ENCODE results near the gene DCLRE1B.

DCLRE1B gene

DNA sequence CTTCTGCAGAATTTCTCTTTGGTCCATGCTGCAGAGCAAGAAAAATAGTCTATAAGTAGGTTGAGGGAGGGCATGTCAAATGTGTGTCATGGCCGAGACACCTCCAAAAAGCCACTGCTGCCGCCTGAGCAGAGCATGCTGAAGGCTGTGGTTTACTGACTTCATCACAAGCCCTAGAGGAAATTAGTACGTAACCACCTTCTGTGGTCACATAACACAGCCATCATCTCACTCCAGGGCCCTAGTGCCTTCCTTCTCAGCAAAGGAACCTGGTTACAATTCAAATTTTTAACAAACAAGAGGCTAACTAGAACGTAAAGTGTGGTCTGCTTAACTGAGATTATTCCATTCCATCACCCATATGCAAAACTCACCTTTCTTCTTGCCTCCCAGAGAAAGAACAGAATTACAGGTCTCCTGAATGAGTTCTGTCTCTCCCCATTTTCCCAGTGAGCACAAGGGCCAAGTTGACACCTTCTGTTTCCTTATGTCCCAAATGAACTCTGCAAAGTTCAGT, 33.5 kb upstream of the DCLRE1B start, which contains the start of gene PTPN22:
PTPN22 (minus strand) TSS at position 116 of the 517 bp plus-strand sequence.
- Histone ChIP-seq H3K27ac (ENCODE audit: low read length) (no peak within 1 kb of the TSS), H3K4me3 (ENCODE audit: low read length) (no peak within 1 kb of the TSS), H3K9ac (ENCODE audit: low read length) (no peak within 1 kb of the TSS), H3K9me3 (ENCODE audit: control insufficient read depth, low read depth, low read length) (no peaks in the 10 kb centered on the region), H3K36me3 (ENCODE audit: control insufficient read depth, low read depth, low read length) (no peaks in the 10 kb centered on the region), H3K4me1 (ENCODE audit: control insufficient read depth, low read depth, low read length) (no peaks in the 10 kb centered on the region), H3K27me3 (ENCODE audit: control insufficient read depth, insufficient read depth, low read length) (no peaks in the 10 kb centered on the region)

GRCh38 chr1:113872219-113872935, 32.7 kb upstream of the DCLRE1B start:
- Histone ChIP-seq H3K9me3 (ENCODE audit: control insufficient read depth, low read depth, low read length) (no peaks in the 10 kb centered on the region), H3K36me3 (ENCODE audit: control insufficient read depth, low read depth, low read length) (no peaks in the 10 kb centered on the region), H3K4me3 (ENCODE audit: low read length) (no peak overlapping the region), H3K27ac (ENCODE audit: low read length) (no peak overlapping the region), H3K9ac (ENCODE audit: low read length) (no peak overlapping the region), H3K27me3 (ENCODE audit: control insufficient read depth, insufficient read depth, low read length) (no peaks in the 10 kb centered on the region), H3K4me1 (ENCODE audit: control insufficient read depth, low read depth, low read length) (no peaks in the 10 kb centered on the region)

DNA sequence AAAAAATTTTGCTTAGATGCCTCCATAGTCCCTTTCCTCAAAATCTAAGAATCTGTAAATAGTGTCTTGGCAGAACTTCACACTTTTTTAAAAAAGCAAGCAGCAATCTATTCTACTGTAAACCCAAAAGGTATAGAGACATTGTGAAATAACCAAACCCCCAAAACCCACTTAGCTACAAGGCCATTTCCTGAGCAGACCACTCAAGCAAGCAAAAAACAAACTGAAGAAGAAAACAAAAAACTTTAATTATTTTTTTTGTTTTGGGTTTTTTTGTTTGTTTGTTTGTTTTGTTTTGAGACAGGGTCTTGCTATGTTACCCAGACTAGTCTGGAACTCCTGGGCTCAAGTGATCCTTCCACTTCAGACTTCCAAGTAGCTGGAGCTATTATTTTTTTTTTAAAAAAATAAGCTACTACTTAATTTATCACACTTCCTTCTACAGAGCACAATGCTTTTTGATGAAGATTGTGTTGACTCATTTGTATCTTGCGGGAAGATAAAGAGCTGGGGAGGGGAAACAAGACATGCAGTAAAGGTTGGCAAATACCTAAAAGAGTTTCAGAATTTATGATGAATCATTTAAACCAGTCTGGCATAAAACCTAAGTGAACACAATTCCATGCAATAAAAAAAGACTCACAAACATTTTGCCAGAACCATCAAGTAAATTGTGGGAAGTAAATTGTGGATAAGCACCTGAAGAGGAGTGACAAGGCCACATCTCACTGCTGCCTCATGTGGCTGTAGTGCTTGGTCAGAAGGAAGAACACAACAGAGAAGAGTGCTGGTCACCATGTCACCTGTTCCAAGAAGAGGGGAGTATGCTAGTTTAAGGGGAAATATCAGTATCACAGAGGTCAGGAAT, 30.9 kb upstream of the DCLRE1B start:
- Histone ChIP-seq H3K9me3 (ENCODE audit: control insufficient read depth, low read depth, low read length) (no peaks in the 10 kb centered on the region), H3K27ac (ENCODE audit: low read length) (no peak overlapping the region), H3K9ac (ENCODE audit: low read length) (no peak overlapping the region), H3K4me3 (ENCODE audit: low read length) (no peak overlapping the region), H3K27me3 (ENCODE audit: control insufficient read depth, insufficient read depth, low read length) (no peaks in the 10 kb centered on the region), H3K36me3 (ENCODE audit: control insufficient read depth, low read depth, low read length) (no peaks in the 10 kb centered on the region), H3K4me1 (ENCODE audit: control insufficient read depth, low read depth, low read length) (no peaks in the 10 kb centered on the region)

- peaks cover 2% of the 10 kb centered on the region for H3K4me1 ChIP-seq (ENCODE audit: control insufficient read depth, low read depth, low read length)
These were observed 29.4 kb upstream of the DCLRE1B start for GRCh38 chr1:113875714-113876113.

DNA sequence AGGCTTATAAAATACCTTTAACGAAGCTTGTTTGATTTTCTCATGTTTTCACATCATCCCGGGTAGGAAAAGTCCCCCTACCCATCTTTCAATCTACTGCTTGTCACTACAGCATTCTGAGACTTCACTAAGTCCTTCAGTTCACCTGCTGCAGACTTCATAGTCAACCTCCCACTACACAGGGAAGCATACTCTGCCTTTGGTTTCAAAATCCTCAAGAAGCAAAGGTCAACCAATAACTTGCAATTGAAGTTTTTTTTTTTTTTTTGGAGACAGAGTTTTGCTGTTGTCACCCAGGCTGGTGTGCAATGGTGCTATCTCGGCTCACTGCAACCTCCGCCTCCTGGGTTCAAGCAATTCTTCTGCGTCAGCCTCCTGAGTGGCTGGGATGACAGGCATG, 28.9 kb upstream of the DCLRE1B start:
- H3K27me3 ChIP-seq (ENCODE audit: control insufficient read depth, insufficient read depth, low read length), result no peaks in the 10 kb centered on the region
- peaks cover 2% of the 10 kb centered on the region for H3K4me1 ChIP-seq (ENCODE audit: control insufficient read depth, low read depth, low read length)
- H3K9me3 ChIP-seq (ENCODE audit: control insufficient read depth, low read depth, low read length), result no peaks in the 10 kb centered on the region
- no peak overlapping the region for H3K9ac ChIP-seq (ENCODE audit: low read length)
- no peak overlapping the region for H3K4me3 ChIP-seq (ENCODE audit: low read length)
- no peaks in the 10 kb centered on the region for H3K36me3 ChIP-seq (ENCODE audit: control insufficient read depth, low read depth, low read length)
- no peak overlapping the region for H3K27ac ChIP-seq (ENCODE audit: low read length)

More at GRCh38 chr1:113875714-113876113, 29.4 kb upstream of the DCLRE1B start:
- Histone ChIP-seq H3K27ac (ENCODE audit: low read length) (no peak overlapping the region), H3K36me3 (ENCODE audit: control insufficient read depth, low read depth, low read length) (no peaks in the 10 kb centered on the region), H3K27me3 (ENCODE audit: control insufficient read depth, insufficient read depth, low read length) (no peaks in the 10 kb centered on the region), H3K9me3 (ENCODE audit: control insufficient read depth, low read depth, low read length) (no peaks in the 10 kb centered on the region), H3K9ac (ENCODE audit: low read length) (no peak overlapping the region), H3K4me3 (ENCODE audit: low read length) (no peak overlapping the region)

GRCh38 chr1:113879739-113880038, 25.4 kb upstream of the DCLRE1B start:
- no peaks in the 10 kb centered on the region for H3K27me3 ChIP-seq (ENCODE audit: control insufficient read depth, insufficient read depth, low read length)
- H3K4me3 ChIP-seq (ENCODE audit: low read length), result no peak overlapping the region
- H3K9me3 ChIP-seq (ENCODE audit: control insufficient read depth, low read depth, low read length), result no peaks in the 10 kb centered on the region
- H3K4me1 ChIP-seq (ENCODE audit: control insufficient read depth, low read depth, low read length), result peaks cover 2% of the 10 kb centered on the region
- no peak overlapping the region for H3K9ac ChIP-seq (ENCODE audit: low read length)
- no peak overlapping the region for H3K27ac ChIP-seq (ENCODE audit: low read length)
- H3K36me3 ChIP-seq (ENCODE audit: control insufficient read depth, low read depth, low read length), result no peaks in the 10 kb centered on the region

DNA sequence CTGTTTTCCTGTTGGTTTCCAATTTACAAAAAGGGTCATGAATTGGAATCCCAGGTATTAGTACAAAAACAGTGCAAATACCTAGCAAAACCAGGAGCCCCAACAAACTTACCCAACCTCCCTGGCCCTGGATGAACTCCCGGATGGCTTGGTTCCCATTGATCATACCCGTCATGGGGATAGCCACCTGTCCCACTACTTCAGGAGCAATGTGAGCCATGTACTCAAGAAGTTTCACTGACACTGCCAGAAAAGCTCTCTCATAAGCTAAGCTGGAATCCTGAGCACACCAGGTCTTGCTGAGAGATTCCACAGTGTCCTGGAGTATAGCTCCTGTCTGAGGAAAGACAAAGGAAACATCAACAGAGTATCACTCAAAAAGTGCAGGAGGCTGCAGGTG, 23.5 kb upstream of the DCLRE1B start:
- Histone ChIP-seq H3K36me3 (ENCODE audit: control insufficient read depth, low read depth, low read length) (no peaks in the 10 kb centered on the region), H3K9ac (ENCODE audit: low read length) (no peak overlapping the region), H3K27ac (ENCODE audit: low read length) (no peak overlapping the region), H3K4me3 (ENCODE audit: low read length) (no peak overlapping the region), H3K9me3 (ENCODE audit: control insufficient read depth, low read depth, low read length) (no peaks in the 10 kb centered on the region), H3K4me1 (ENCODE audit: control insufficient read depth, low read depth, low read length) (peaks cover 2% of the 10 kb centered on the region), H3K27me3 (ENCODE audit: control insufficient read depth, insufficient read depth, low read length) (no peaks in the 10 kb centered on the region)

- H3K4me1 ChIP-seq (ENCODE audit: control insufficient read depth, low read depth, low read length), result no peaks in the 10 kb centered on the region
- no peaks in the 10 kb centered on the region for H3K36me3 ChIP-seq (ENCODE audit: control insufficient read depth, low read depth, low read length)
- no peak overlapping the region for H3K4me3 ChIP-seq (ENCODE audit: low read length)
- no peak overlapping the region for H3K27ac ChIP-seq (ENCODE audit: low read length)
- H3K9me3 ChIP-seq (ENCODE audit: control insufficient read depth, low read depth, low read length), result no peaks in the 10 kb centered on the region
- no peak overlapping the region for H3K9ac ChIP-seq (ENCODE audit: low read length)
- H3K27me3 ChIP-seq (ENCODE audit: control insufficient read depth, insufficient read depth, low read length), result no peaks in the 10 kb centered on the region
These were observed 18.4 kb upstream of the DCLRE1B start for GRCh38 chr1:113886417-113887401.

DNA sequence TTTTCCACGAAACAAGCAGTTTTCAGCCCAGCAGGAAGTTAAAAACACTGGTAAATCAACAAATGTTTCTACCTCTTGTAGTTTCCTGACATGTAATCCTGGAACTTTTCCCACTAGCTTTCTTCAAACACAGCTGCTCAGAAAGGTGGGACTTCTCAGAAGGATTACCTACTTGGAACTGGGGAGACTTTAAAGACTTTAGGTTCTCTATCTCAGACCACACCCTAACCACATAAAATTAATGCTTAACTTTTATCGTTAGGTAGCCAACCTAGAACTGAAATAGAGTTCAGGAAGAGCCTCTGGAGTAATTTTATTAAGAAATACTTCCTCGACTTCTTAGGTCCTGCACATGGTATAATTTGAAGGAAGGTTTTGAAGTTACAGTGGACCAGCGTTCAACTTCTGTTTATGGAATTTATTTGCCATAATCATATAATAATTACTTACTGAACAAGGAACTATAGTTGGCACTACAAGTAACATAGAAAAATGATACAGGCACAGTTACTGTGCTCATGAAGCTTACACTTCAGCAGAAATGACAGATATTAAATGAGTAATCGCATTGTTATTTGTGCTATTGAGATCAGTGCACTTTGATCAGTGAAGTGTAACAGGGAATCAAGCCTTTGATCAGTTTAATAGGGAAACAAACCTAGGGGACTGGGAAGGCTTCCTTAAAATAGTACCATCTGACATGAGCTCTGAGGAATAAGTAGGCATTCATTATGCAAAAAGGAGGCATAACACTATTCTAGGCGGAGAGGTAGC, 17.5 kb upstream of the DCLRE1B start, which contains the start of gene BCL2L15:
BCL2L15 (minus strand) TSS at position 180 of the 774 bp plus-strand sequence. CDS start 206 bp downstream, outside the sequence.
- H3K9me3 ChIP-seq (ENCODE audit: control insufficient read depth, low read depth, low read length), result no peaks in the 10 kb centered on the region
- H3K36me3 ChIP-seq (ENCODE audit: control insufficient read depth, low read depth, low read length), result no peaks in the 10 kb centered on the region
- no peak within 1 kb of the TSS for H3K27ac ChIP-seq (ENCODE audit: low read length)
- H3K9ac ChIP-seq (ENCODE audit: low read length), result no peak within 1 kb of the TSS
- no peaks in the 10 kb centered on the region for H3K4me1 ChIP-seq (ENCODE audit: control insufficient read depth, low read depth, low read length)
- no peaks in the 10 kb centered on the region for H3K27me3 ChIP-seq (ENCODE audit: control insufficient read depth, insufficient read depth, low read length)
- H3K4me3 ChIP-seq (ENCODE audit: low read length), result no peak within 1 kb of the TSS

DNA sequence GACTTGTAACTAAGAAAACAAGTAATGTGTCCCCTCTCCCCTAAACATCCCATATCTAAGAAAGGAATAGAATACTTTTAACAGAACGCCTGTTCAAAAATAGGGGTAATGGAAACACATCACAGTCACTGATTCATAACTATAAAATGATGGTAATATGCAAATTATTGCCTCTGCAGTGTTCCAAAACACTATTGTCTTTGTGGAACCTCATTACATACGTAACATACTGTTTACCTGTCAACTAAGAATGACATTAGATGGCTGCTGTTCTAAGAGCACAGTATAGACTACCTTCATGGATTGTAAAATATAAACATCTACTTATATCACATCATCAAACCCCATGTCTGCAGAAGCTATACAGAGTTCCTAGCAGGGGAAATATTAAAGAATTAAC, 14.3 kb upstream of the DCLRE1B start:
- Histone ChIP-seq H3K9me3 (ENCODE audit: control insufficient read depth, low read depth, low read length) (no peaks in the 10 kb centered on the region), H3K9ac (ENCODE audit: low read length) (no peak overlapping the region), H3K36me3 (ENCODE audit: control insufficient read depth, low read depth, low read length) (peaks cover 3% of the 10 kb centered on the region), H3K4me1 (ENCODE audit: control insufficient read depth, low read depth, low read length) (no peaks in the 10 kb centered on the region), H3K27me3 (ENCODE audit: control insufficient read depth, insufficient read depth, low read length) (no peaks in the 10 kb centered on the region), H3K4me3 (ENCODE audit: low read length) (no peak overlapping the region), H3K27ac (ENCODE audit: low read length) (no peak overlapping the region)

Measured in iPS-18a (cell line).